K562 (cell line): ENCODE data around the gene GPR108. TPM values are rescaled to one million over a fixed set of nuclear protein-coding genes. Genes with fewer than 3 reads are reported as not detected.
A peak's percentile ranks its signal among the peaks of the same experiment; 100 is the strongest.

ENCODE experiments used
- CHD4 ChIP-seq: fragments of 200-600 bp; sonication (generic); IDR thresholded peaks from 3 replicates; pipeline ENCODE4 v1.6.1; 2012; ENCODE audit warnings: low read depth, mild to moderate bottlenecking, mixed read lengths, low read length, inconsistent platforms; ENCODE audit not compliant: insufficient read depth, insufficient replicate concordance, poor library complexity, severe bottlenecking
- EP400 ChIP-seq: fragments of 450-650 bp; IDR thresholded peaks from 2 replicates; pipeline ENCODE4 v1.6.1; 2017; ENCODE audit warnings: antibody characterized with exemption, mild to moderate bottlenecking, moderate library complexity
- ETV1 ChIP-seq: fragments of 450-650 bp; conservative IDR thresholded peaks from 2 replicates; pipeline ENCODE4 v1.6.1; 2016; ENCODE audit warnings: missing genetic modification characterization, control low read depth, low read depth, missing compliant biosample characterization
- FUS ChIP-seq: fragments of 200-400 bp; formaldehyde crosslinking; optimal IDR thresholded peaks from 2 replicates; pipeline ENCODE3; 2017; ENCODE audit warnings: low read depth, low read length
- LEF1 ChIP-seq: fragments of 450-650 bp; IDR thresholded peaks from 2 replicates; pipeline ENCODE4 v1.6.1; 2016; ENCODE audit warnings: mild to moderate bottlenecking
- NUFIP1 ChIP-seq: fragments of 450-650 bp; IDR thresholded peaks from 2 replicates; pipeline ENCODE4 v1.6.1; 2018; ENCODE audit not compliant: partially characterized antibody
- PRMT5 ChIP-seq: sonication (generic); formaldehyde crosslinking; IDR thresholded peaks from 2 replicates; pipeline ENCODE4 v1.5.0; 2020; ENCODE audit warnings: missing genetic modification reagents
- RBM17 ChIP-seq: fragments of 200-400 bp; formaldehyde crosslinking; IDR thresholded peaks from 2 replicates; pipeline ENCODE4 v1.6.1; 2017; ENCODE audit warnings: low read depth, mild to moderate bottlenecking, low read length, borderline replicate concordance
- RFX7 ChIP-seq: fragments of 250-450 bp; sonication (Bioruptor Pico); IDR thresholded peaks from 2 replicates; pipeline ENCODE4 v1.5.1; 2021; ENCODE audit warnings: mild to moderate bottlenecking
- SAFB2 ChIP-seq: fragments of 200-400 bp; formaldehyde crosslinking; IDR thresholded peaks from 2 replicates; pipeline ENCODE4 v1.6.1; 2018; ENCODE audit warnings: borderline replicate concordance, low read length, low read depth, moderate library complexity; ENCODE audit not compliant: severe bottlenecking
- SIN3B ChIP-seq: fragments of 450-650 bp; IDR thresholded peaks from 2 replicates; pipeline ENCODE4 v1.6.1; 2017; ENCODE audit warnings: low read depth, mild to moderate bottlenecking, moderate library complexity
- SMAD2 ChIP-seq: fragments of 150-350 bp; IDR thresholded peaks from 2 replicates; pipeline ENCODE4 v1.6.1; 2014; ENCODE audit warnings: low read depth, mild to moderate bottlenecking, low read length
- SRSF1 ChIP-seq: fragments of 200-400 bp; formaldehyde crosslinking; IDR thresholded peaks from 2 replicates; pipeline ENCODE4 v1.6.1; 2017; ENCODE audit warnings: mild to moderate bottlenecking, low read depth, low read length, moderate library complexity
- THRA ChIP-seq: fragments of 450-650 bp; IDR thresholded peaks from 2 replicates; pipeline ENCODE4 v1.6.1; 2017; ENCODE audit warnings: mild to moderate bottlenecking, moderate library complexity
- TRIM24 ChIP-seq, 2 experiments: fragments of 450-650 bp; IDR thresholded peaks; 2 replicates each; pipeline ENCODE4 v1.6.1; 2016
- ZNF436 ChIP-seq: fragments of 250-450, 450-650 bp; sonication (Bioruptor Pico); formaldehyde crosslinking; IDR thresholded peaks from 2 replicates; pipeline ENCODE4 v1.7.0; 2020; ENCODE audit warnings: mild to moderate bottlenecking
- ZNF561 ChIP-seq: fragments of 450-650 bp; formaldehyde crosslinking; conservative IDR thresholded peaks from 2 replicates; pipeline ENCODE4 v1.4.0; 2020; ENCODE audit warnings: mild to moderate bottlenecking, moderate library complexity
- ZNF75A ChIP-seq: fragments of 450-650 bp; formaldehyde crosslinking; IDR thresholded peaks from 2 replicates; pipeline ENCODE4 v1.4.0; 2020; ENCODE audit warnings: mild to moderate bottlenecking
- polyA plus RNA-seq, 8 experiments: library from polyadenylated mRNA; depleted of rRNA in 4 of 8; stranded (reverse) in 5 of 8; unstranded in 3 of 8; fragments of >200 nt; fragmentation: Nextera tagmentation in 2 of 8; fragmentation: Illumina TruSeq in 1 of 8; extraction: Ambion mirVana in 2 of 8; extraction: Trizol in 1 of 8; gene quantifications; 2 replicates each; pipeline versions ENCODE4 v1.2.1 to v1.2.3, GENCODE V29; 2011 to 2014; ENCODE audit warnings: inconsistent platforms in 1 of 8, missing spikeins in 1 of 8
- total RNA-seq, 7 experiments: library from RNA; depleted of rRNA in 6 of 7; stranded (reverse); fragments of >200 nt in 6 of 7; fragmentation: Illumina TruSeq in 2 of 7; extraction: Trizol in 2 of 7; gene quantifications; 2 replicates each; pipeline versions ENCODE4 v1.2.1 to v1.2.3, GENCODE V29; 2011 to 2021; ENCODE audit warnings: low replicate concordance in 1 of 7
- TF ChIP-seq, protein P1 (sequence below): fragments of 450-650 bp; IDR thresholded peaks from 2 replicates; pipeline ENCODE4 v1.6.1; 2018; ENCODE audit not compliant: partially characterized antibody
- TF ChIP-seq, protein P2 (sequence below): fragments of 250-450 bp; sonication (Bioruptor Pico); IDR thresholded peaks from 2 replicates; pipeline ENCODE4 v1.5.0; 2022; ENCODE audit warnings: mild to moderate bottlenecking

Gene GPR108
- total and polyA plus RNA-seq, 9 of the 15 experiments (the other 6 are each of a cell fraction or from before 2014, with no cell fraction given) = 2.4 to 33.2 (median 24.4) TPM

GRCh38 chr19:6767357-6768235 lies 30.2 kb upstream of the GPR108 start, which contains the start of gene SH2D3A (continued):
- TF ChIP-seq ZNF75A (no peak), THRA (no peak), TRIM24 (IDR thresholded peaks at IDR 0.05) (no peak), EP400 (0 out of 2 replicates have a peak, but pooled peaks have one; percentile 4), CHD4 (peak; percentile 67), SRSF1 (no peak), RFX7 (CRISPR knock-in tag) (no peak), FUS (no peak), RBM17 (no peak), SIN3B (no peak), SMAD2 (no peak), PRMT5 (CRISPR knock-in tag) (no peak), ZNF436 (CRISPR knock-in tag) (peak; percentile 79), SAFB2 (no peak), NUFIP1 (no peak), ZNF561 (no peak), ETV1 (tag) (no peak), LEF1 (no peak)
- TF ChIP-seq, protein P1, sequence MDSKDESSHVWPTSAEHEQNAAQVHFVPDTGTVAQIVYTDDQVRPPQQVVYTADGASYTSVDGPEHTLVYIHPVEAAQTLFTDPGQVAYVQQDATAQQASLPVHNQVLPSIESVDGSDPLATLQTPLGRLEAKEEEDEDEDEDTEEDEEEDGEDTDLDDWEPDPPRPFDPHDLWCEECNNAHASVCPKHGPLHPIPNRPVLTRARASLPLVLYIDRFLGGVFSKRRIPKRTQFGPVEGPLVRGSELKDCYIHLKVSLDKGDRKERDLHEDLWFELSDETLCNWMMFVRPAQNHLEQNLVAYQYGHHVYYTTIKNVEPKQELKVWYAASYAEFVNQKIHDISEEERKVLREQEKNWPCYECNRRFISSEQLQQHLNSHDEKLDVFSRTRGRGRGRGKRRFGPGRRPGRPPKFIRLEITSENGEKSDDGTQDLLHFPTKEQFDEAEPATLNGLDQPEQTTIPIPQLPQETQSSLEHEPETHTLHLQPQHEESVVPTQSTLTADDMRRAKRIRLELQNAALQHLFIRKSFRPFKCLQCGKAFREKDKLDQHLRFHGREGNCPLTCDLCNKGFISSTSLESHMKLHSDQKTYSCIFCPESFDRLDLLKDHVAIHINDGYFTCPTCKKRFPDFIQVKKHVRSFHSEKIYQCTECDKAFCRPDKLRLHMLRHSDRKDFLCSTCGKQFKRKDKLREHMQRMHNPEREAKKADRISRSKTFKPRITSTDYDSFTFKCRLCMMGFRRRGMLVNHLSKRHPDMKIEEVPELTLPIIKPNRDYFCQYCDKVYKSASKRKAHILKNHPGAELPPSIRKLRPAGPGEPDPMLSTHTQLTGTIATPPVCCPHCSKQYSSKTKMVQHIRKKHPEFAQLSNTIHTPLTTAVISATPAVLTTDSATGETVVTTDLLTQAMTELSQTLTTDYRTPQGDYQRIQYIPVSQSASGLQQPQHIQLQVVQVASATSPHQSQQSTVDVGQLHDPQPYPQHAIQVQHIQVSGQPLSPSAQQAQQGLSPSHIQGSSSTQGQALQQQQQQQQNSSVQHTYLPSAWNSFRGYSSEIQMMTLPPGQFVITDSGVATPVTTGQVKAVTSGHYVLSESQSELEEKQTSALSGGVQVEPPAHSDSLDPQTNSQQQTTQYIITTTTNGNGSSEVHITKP = peak; percentile 43
- TF ChIP-seq, protein P2, sequence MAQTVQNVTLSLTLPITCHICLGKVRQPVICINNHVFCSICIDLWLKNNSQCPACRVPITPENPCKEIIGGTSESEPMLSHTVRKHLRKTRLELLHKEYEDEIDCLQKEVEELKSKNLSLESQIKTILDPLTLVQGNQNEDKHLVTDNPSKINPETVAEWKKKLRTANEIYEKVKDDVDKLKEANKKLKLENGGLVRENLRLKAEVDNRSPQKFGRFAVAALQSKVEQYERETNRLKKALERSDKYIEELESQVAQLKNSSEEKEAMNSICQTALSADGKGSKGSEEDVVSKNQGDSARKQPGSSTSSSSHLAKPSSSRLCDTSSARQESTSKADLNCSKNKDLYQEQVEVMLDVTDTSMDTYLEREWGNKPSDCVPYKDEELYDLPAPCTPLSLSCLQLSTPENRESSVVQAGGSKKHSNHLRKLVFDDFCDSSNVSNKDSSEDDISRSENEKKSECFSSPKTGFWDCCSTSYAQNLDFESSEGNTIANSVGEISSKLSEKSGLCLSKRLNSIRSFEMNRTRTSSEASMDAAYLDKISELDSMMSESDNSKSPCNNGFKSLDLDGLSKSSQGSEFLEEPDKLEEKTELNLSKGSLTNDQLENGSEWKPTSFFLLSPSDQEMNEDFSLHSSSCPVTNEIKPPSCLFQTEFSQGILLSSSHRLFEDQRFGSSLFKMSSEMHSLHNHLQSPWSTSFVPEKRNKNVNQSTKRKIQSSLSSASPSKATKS = no peak
